Measurements from ENCODE around the gene NOB1. TPM values are rescaled to one million over a fixed set of nuclear protein-coding genes. Genes with fewer than 3 reads are reported as not detected.

The NOB1 gene
- total RNA-seq, 4 donors from 2014 or later = 37.4 to 50.3 (median 39.4) TPM

DNA sequence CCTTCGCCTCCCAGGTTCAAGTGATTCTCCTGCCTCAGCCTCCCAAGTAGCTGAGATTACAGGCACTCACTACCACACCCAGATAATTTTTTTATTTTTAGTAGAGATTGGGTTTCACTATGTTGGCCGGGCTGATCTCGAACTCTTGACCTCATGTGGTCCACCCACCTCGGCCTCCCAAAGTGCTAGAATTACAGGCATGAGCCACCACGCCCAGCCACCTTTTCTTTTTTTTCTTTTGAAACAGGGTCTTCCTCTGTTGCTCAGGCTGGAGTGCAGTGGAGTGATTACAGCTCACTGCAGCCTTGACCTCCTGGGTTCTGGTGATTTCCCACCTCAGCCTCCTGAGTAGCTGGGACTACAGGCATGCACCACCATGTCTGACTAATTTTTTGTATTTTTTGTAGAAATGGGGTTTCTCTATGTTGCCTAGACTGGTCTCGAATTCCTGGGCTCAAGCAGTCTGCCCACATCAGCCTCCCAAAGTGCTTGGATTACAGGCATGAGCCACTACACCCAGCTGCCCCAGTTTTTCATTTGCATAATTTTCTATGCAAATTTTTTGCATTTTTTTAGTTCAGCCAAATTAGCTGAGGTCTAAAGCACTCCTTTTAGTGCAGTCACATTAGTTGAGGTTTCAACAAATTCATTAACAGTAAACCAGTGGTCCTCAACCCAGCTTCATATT lies 18.7 kb upstream of the NOB1 start:
- ATAC-seq (ENCODE audit: low FRiP score) (no peak), DNase-seq (ENCODE audit: low spot score) (no peak)
- TF ChIP-seq CTCF (IDR thresholded peaks at IDR 0.05) = no peak

DNA sequence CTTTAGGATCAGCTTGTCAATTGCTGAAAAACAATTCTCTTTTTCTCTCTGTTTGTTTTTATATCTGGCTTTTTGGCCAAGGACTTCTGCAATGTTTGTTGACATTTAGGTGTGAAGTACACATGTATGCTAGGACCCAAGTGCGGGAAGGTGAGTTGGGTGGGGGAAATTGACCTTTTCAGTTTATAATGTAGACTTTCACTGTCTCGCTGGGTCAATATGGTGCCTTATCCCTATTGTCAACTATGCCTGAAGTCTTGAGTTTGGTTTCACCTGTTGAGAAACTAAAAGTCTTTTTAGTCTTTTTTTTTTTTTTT lies 16.9 kb upstream of the NOB1 start:
- ATAC-seq (ENCODE audit: low FRiP score) = no peak
- TF ChIP-seq CTCF (IDR thresholded peaks at IDR 0.05) = no peak
- no peak for DNase-seq (ENCODE audit: low spot score)

DNA sequence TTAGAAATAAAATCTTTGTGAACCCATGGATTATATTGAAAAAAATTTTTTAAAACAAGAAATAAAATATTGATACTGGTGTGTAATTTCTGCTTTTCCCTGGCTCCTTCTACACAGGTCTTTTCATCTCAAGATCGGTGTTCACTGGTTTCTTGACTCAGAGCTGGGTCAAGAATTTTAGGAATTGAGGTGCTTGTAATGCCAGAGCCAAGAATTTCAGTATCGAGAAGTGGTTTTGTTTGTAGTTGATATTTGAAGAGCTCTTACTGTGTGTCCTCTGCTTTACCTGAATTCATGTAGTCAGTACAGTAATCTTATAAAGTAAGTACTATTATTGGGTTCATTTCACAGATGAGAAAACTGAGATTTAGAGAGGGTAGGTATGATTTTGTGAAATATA lies 14.7 kb upstream of the NOB1 start:
- TF ChIP-seq CTCF (IDR thresholded peaks at IDR 0.05) = no peak
- ATAC-seq (ENCODE audit: low FRiP score) (no peak), DNase-seq (ENCODE audit: low spot score) (no peak)

GRCh38 chr16:69768666-69769065 lies 13.9 kb upstream of the NOB1 start:
- DNase-seq (ENCODE audit: low spot score) (no peak), ATAC-seq (ENCODE audit: low FRiP score) (no peak)
- no peak for TF ChIP-seq CTCF (IDR thresholded peaks at IDR 0.05)

DNA sequence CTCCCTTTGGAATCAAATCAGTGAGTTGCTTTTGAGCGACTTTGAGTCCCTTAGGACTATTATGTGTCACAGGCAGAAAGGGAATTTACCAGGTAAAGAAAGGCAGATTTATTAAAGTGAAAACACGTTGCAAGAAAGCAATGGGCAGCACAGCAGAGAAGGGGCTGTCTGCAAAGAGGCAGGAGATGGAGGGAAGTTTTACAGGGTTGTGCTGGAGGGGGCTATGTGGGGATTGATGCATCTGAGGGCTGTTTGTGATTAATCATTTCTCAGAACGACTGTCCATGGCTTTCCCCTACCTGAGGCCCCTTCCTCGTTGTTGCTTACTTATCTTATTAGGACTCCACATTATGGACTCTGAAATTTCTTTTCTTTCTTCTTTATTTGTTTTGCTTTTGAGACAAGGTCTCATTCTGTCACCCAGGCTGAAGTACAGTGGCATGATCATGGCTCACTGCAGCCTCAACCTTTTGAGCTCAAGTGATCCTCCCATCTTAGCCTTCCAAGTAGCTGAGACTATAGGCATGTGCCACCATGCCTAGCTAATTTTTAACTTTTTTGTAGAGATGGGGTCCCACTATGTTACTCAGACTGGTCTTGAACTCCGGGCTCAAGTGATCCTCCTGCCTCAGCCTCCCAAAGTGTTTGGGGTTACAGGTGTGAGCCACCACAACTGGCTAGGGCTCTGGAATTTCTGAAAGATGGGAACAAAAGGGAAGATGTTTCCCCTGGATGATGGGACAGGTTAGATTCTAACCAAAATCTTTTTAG lies 12.9 kb upstream of the NOB1 start:
- ATAC-seq (ENCODE audit: low FRiP score) (no peak), DNase-seq (ENCODE audit: low spot score) (no peak)
- TF ChIP-seq CTCF (IDR thresholded peaks at IDR 0.05) = no peak

GRCh38 chr16:69763599-69763942 lies 8.8 kb upstream of the NOB1 start:
- no peak for TF ChIP-seq CTCF (IDR thresholded peaks at IDR 0.05)
- DNase-seq (ENCODE audit: low spot score) (no peak), ATAC-seq (ENCODE audit: low FRiP score) (no peak)

All from omental fat pad (tissue), 4 donors.